T-helper 1 cell treated with Interleukin-12 subunit alpha and Interleukin-12 subunit beta and Interleukin-4 antibody, amounts not matched to agents 30 ng/mL and 1 ng/mL, for 36 hours (primary cell): ENCODE results near the gene PPCDC. TPM values are rescaled to one million over a fixed set of nuclear protein-coding genes. Genes with fewer than 3 reads are reported as not detected.

Source experiments
- total RNA-seq: library from RNA; stranded (reverse); gene quantifications from 2 replicates; pipeline ENCODE4 v1.2.3, GENCODE V29; 2022

Gene PPCDC
- total RNA-seq, 1 donor from 2014 or later: 41.3 TPM

Other genes starting within 250 kb of the PPCDC start
- gene CSK, start 241.5 kb upstream of the PPCDC start, total RNA-seq: 461 and 477 TPM in 2 replicates
- gene LMAN1L, start 210.8 kb upstream of the PPCDC start, total RNA-seq: 3.7 and 3.8 TPM in 2 replicates
- 0.91 and 1.4 TPM in 2 replicates for gene CPLX3, start 197.0 kb upstream of the PPCDC start, total RNA-seq
- 57.9 and 58.0 TPM in 2 replicates for gene ULK3, start 180.4 kb upstream of the PPCDC start, total RNA-seq
- gene SCAMP2, start 150.2 kb upstream of the PPCDC start, total RNA-seq: 155 and 156 TPM in 2 replicates
- gene MPI, start 133.5 kb upstream of the PPCDC start, total RNA-seq: 68.1 and 69.2 TPM in 2 replicates
- 92.8 and 111 TPM in 2 replicates for gene FAM219B, start 116.7 kb upstream of the PPCDC start, total RNA-seq
- gene COX5A, start 85.5 kb upstream of the PPCDC start, total RNA-seq: 205 and 208 TPM in 2 replicates
- gene RPP25, start 66.8 kb upstream of the PPCDC start, total RNA-seq: 5.4 and 6.0 TPM in 2 replicates
- 0.98 and 1.4 TPM in 2 replicates for gene SCAMP5, start 28.0 kb upstream of the PPCDC start, total RNA-seq
- gene C15orf39, start 178.3 kb downstream of the PPCDC start, total RNA-seq: 117 and 122 TPM in 2 replicates
- not detected in 2 replicates for gene GOLGA6C, start 234.7 kb downstream of the PPCDC start, total RNA-seq